Umbilical cord (tissue), 2 donors: ENCODE measurements around the gene TAF4B. TPM values are rescaled to one million over a fixed set of nuclear protein-coding genes. Genes with fewer than 3 reads are reported as not detected.
"Not testable (repeated sequence)": the region's sequence is repeated elsewhere in the genome, so short reads cannot be mapped to it uniquely, and the experiment has no call there.

Experiments
- DNase-seq: peaks from one replicate; pipeline ENCODE4 v3.0.0-alpha.2; 2015; ENCODE audit warnings: low spot score
- total RNA-seq: library from RNA; depleted of rRNA; stranded (reverse); fragments of >200 nt; gene quantifications from one replicate; pipeline ENCODE4 v1.2.3, GENCODE V29; 2014; ENCODE audit warnings: low replicate concordance; ENCODE audit not compliant: insufficient read depth

The TAF4B gene, protein sequence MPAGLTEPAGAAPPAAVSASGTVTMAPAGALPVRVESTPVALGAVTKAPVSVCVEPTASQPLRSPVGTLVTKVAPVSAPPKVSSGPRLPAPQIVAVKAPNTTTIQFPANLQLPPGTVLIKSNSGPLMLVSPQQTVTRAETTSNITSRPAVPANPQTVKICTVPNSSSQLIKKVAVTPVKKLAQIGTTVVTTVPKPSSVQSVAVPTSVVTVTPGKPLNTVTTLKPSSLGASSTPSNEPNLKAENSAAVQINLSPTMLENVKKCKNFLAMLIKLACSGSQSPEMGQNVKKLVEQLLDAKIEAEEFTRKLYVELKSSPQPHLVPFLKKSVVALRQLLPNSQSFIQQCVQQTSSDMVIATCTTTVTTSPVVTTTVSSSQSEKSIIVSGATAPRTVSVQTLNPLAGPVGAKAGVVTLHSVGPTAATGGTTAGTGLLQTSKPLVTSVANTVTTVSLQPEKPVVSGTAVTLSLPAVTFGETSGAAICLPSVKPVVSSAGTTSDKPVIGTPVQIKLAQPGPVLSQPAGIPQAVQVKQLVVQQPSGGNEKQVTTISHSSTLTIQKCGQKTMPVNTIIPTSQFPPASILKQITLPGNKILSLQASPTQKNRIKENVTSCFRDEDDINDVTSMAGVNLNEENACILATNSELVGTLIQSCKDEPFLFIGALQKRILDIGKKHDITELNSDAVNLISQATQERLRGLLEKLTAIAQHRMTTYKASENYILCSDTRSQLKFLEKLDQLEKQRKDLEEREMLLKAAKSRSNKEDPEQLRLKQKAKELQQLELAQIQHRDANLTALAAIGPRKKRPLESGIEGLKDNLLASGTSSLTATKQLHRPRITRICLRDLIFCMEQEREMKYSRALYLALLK
- 4.3 TPM for total RNA-seq

DNA sequence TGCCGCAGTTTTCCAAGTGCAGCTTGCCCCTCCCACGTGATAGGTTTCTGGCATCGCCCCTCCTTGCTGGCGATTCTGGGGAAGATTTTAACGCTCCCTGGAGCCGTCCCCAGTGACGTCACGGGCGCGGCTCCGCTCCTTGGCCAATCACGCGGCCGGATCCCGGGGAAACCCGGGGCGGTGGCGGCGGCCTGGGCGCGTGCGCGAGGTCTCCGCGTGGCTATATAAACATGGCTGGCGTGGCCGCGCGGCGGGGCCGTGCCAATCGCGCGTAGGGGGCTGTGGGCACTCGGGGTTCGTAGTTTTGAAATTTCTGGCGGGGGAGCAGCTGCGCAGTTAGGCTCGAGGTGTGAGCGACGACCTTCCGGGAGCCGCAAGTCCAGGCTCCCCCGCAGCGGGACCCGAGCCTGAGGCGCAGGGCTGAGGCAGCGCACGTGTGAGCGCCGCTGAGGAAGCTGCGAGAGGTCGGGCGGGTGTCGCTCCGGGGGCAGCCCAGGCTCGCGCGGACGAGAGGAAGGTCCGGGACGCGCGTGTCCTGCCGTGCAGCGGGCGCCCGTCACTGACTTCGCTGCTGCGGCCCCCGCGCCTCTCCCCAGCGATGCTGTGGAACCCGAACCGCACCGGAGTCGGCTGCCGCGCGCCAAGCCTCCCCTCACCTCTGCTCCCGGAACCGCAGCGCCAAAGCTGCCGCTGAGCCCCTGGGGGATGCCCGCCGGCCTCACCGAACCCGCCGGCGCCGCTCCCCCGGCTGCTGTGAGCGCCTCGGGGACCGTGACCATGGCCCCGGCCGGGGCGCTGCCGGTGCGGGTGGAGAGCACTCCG, at the start of gene TAF4B:
Gene TAF4B (plus strand): TSS at position 217 of the 822 bp plus-strand sequence. CDS start 489 bp downstream, at position 706.
- peak; percentile 94 for DNase-seq

DNA sequence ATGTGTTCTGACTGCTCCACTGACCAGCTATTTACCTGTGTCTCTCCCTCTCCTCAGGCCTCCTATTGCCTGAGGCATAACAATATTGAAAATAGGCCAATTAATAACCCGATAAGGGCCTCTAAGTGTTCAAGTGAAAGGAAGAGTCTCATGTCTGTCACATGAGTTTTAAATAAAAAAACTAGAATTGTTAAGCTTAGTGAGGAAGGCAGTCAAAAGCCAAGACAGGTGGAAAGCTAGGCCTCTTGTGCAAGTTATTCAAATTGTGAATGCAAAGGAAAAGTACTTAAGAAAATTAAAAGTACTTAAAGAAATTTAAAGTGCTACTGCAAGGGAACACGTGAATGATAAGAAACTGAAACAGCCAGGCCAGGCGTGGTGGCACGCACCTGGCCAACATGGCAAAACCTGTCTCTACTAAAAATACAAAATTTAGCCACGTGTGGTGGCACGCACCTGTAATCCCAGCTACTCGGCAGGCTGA, 44.9 kb upstream of the TAF4B start:
- no peak for DNase-seq

DNA sequence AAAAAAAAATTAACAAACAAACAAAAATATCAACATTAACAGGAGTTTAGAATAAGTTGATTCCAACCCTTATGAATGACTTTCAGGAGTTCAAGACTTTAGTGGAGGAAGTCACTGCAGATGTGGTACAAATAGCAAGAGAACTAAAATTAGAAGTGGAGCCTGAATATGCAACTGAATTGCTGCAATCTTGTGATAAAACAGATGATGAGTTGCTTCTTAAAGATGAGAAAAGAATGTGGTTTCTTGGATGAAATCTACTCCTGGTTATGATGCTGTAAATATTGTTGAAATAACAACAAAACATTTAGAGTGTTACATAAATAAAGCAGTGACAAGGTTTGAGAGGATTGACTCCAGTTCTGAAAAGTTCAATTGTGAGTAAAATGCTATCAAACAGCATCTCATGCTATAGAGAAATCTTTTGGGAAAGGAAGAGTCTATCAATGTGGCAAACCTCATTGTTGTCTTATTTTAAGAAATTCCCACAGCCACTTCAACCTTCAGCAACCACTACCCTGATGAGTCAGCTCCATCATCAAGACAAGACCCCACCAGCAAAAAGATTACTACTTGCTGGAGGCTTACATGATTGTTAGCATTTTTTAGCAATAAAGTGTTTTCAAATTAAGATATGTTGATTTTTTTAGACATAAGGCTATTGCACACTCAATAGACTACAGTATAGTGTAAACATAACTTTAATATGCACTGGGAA, 42.7 kb upstream of the TAF4B start:
- no peak for DNase-seq

DNA sequence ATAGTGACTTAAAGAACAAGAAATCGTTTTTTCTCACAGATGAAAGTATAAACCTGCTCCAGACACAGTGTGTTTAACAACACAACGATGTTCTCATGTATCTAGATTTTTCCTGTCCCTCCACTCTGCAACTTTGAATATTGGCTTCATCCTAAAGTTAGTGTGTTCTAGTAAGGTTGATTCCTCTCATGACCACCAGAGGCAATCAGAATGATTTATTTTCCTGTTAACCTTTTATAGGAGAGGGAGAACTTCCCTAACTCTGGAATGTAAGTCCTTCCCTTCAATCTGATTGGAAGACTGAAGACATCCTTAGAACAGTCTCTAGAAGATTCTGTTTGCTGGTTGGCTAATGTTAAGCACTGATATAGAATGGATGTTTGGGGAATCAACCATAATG, 41.0 kb upstream of the TAF4B start:
- DNase-seq, result no peak

DNA sequence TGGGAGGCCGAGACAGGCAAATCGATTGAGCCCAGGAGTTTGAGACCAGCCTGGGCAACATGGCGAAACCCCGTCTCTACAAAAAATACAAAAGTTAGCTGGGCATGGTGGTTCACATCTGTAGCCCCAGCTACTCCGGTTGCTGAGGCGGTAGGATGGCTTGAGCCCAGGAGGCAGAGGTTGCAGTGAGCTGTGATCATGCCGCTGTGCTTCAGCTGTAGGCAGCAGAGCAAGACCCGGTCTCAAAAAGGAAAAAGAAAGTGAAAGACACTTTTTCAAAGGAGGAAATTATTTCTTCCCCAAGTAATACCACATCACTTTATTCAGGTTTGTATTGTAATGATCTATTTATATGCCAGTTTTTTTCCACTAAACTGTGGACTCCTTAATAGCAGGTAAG, 35.7 kb upstream of the TAF4B start:
- DNase-seq, result no peak

DNA sequence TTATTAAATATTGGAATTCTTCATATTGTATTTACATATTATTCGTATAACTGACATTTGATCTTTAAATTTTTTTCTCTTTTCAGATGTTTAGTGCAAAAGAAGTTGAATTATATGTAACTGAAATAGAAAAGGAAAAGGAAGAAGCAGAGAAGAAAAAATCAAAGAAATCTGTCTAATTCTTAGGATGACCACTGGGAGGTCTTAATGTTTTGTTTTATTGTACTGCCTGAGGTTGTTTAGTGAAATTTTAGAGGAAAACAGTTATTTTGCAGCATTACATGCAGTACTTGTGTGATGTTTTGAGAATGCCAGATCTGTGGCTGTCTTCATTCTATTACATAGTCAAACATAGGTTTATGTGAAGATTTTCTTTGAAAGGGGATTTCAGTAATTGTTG, 34.0 kb upstream of the TAF4B start:
- DNase-seq, result no peak

DNA sequence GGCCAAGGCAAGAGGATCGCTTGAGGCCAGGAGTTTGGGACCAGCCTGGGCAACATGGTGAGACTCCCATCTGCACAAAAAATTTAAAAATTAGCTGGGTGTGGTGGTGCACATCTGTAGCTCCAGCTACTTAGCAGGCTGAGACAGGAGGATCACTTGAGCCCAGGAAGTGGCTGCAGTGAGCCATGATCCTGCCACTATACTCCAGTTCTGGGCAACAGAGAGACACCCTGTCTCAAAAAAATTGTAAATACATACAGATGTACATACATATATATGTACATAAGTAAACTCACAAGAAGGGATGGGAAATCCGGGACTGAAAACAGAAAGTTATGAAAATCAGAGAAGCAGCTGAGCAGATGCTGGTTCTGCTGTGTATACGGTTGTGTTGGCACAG, 29.6 kb upstream of the TAF4B start:
- no peak for DNase-seq

DNA sequence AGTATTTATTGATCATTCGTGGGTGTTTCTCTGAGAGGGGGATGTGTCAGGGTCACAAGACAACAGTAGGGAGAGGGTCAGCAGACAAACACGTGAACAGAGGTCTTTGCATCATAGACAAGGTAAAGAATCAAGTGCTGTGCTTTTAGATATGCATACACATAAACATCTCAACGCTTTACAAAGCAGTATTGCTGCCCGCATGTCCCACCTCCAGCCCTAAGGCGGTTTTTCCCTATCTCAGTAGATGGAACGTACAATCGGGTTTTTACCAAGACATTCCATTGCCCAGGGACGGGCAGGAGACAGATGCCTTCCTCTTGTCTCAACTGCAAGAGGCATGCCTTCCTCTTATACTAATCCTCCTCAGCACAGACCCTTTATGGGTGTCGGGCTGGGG, 24.2 kb upstream of the TAF4B start:
- not testable (repeated sequence) for DNase-seq

DNA sequence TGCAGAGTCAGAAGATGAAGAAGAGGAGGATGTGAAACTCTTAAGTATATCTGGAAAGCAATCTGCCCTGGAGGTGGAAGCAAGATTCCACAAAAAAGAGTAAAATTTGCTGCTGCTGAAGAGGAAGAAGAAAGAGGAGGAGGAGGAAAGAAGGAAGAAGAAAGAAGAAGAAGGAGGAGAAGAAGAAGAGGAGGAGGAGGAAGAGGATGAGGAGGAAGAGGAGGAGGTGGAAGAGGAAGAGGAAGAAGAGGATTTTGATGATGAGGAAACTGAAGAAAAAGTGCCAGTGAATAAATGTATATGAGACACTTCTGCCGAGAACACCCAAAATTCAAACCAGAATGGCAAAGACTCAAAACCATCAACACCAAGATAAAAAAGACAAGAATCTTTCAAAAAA, 20.9 kb upstream of the TAF4B start:
- no peak for DNase-seq

DNA sequence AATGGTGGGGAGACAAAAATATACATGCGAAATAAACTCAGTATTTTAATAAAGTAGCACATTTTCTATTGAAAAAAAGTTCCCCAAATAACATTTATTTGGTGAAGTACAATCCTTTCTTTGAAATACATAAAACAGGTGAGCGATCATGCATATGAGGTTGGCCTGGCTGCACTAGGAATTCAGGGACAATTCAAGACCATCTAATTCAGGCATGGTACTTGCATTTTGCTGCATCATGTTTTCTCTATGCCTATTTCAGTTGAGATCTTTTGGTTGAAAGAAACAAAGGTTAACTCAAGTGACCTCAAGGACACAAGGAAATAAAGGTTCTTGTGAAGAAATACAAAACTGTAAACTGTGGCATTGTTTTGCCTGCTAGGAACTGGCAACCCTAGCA, 19.8 kb upstream of the TAF4B start:
- DNase-seq, result no peak

DNA sequence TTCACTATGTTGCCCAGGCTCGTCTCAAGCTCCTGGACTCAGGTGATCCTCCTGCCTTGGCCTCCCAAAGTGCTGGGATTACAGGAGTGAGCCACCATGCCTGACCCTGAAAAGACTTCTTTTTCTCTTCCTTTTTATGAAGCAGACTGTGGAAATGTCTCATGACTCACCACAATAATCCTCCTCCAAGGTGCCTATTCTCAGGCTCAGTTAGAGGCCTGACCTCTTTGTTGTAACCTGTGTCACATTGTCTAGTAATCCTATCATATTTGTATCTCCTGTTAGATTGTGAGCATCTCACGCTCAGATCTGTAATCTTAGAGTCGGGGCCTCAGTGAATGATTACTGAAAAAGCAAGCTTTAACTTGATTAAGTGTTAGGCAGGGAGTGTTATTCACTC, 18.3 kb upstream of the TAF4B start:
- DNase-seq, result no peak

DNA sequence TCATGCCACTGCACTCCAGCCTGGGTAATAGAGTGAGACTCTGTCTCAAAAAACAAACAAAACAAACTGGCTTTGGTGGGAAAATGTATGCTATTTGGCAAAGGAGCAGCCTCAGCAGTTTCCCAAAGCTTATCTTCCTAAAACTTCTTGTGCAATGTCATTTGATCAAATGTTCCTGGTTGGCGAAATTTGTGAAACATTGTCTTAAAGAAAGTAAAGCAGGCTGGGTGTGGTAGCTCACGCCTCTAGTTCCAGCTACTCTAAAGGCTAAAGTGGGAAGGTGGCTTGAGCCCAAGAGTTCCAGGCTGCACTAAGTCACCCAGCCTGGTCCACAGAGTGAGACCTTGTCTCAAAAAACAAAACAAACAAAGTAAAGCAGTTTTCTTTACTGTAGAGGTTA, 17.3 kb upstream of the TAF4B start:
- no peak for DNase-seq

DNA sequence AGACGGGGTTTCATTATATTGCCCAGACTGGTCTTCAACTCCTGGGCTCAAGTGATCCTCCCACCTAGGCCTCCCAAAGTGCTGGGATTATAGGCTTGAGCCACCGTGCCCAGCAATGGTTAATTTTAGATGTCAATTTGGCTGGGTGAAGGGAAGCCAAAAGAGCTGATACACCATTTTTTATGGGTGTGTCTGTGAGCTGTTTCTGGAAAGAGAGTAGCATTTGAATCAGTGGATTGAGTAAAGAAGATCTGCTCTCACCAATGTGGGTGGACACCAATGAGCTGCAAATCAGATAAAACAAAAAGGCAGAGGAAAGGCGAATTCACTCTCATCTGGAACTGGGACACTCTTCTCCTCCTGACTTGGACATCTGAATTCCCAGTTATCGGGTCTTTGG, 16.1 kb upstream of the TAF4B start:
- DNase-seq, result no peak

DNA sequence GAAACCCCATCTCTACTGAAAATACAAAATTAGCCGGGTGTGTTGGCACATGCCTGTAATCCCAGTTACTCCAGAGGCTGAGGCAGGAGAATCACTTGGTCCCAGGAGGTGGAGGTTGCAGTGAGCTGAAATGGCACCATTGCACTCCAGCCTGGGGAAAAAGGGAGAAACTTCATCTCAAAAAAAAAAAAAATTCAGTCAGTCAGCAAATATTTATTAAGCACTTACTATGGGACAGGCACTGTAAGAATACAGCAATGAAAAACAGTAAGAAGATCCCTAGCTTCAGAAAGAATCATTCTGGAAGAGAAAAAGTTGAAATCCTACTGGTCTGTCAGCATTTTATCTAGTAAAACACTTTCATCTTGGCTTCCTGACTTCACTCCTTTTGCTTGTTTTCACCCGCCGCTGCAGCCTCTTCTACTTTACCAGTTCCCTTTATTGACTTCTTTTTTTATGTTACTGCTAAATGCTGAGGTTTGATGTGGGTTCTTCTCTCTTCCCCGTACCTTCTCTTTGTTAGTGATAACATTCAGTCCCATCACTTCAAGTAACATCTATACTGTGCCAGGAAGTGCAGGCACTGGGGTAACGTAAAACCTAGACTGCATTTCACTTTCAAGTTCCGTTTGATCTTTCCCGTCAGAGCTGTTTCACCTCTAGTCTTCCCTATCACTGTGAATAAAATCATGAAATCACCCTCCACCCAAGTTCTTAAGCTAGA, 10.8 kb upstream of the TAF4B start:
- DNase-seq, result no peak

DNA sequence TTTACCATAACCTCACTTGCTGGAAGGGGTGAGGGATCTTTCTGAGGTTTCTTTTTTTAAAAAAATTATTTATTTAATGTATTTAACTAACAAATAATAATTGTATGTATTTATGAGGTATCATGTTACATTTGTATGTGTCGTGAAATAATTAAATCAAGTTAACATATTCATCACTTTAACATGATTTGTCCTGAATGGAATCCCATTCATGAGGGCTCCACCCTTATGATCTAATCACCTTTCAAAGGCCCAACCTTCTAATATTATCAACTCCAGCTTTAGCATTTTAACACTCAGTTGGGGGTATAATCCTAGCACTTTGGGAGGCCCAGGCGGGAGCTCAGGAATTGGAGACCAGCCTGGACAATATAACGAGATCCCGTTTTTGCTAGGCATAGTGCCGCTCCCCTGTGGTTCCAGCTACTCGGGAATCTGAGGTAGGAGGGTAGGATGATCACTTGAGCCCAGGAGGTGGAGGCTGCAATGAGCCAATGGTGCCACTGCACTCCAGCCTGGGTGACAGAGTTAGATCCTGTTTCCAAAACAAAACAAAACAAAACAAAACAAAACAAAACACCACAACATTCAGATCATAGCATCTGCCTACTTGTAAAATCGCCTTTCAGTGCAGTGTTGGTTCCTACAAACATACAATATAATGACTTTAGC, 1.1 kb upstream of the TAF4B start:
- no peak for DNase-seq

DNA sequence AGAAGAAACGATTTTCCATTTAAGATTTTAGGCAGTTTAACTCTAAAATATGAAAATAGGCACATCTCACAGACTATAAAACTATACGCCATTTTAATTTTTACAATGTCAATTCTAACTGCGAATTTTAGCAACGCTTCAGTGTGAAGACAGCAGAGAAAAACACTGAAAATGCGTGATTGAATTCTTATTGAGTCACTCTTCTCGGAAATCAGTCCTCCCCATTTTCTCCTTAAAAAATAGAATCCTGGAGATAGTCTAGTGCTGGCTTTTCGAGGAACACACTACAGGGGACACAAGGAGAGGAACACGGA, 373 bp upstream of the TAF4B start:
- DNase-seq, result no peak

DNA sequence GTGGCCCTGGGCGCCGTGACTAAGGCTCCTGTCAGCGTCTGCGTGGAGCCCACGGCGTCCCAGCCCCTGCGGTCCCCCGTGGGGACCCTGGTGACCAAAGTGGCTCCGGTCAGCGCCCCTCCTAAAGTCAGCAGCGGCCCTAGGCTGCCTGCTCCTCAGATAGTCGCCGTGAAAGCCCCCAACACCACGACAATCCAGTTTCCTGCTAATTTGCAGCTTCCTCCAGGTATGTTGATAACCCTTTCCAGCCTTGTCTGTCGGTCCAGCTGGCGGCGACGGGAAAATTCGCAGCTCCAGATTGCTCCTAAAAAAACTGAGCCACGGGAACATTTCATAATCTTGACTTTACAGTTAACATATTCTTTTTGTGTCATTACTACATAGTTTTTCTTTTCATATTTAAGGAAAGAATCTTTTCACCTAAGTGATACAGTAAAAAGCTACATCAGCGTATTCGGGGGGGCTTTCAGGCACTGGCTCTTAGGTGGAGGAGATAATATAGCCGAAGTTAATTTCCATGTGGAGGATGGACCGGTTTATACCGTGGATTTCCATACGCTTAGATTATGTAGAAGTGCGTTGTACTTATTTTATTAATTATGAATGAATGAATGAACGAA, 916 bp downstream of the TAF4B start:
- DNase-seq, result no peak

DNA sequence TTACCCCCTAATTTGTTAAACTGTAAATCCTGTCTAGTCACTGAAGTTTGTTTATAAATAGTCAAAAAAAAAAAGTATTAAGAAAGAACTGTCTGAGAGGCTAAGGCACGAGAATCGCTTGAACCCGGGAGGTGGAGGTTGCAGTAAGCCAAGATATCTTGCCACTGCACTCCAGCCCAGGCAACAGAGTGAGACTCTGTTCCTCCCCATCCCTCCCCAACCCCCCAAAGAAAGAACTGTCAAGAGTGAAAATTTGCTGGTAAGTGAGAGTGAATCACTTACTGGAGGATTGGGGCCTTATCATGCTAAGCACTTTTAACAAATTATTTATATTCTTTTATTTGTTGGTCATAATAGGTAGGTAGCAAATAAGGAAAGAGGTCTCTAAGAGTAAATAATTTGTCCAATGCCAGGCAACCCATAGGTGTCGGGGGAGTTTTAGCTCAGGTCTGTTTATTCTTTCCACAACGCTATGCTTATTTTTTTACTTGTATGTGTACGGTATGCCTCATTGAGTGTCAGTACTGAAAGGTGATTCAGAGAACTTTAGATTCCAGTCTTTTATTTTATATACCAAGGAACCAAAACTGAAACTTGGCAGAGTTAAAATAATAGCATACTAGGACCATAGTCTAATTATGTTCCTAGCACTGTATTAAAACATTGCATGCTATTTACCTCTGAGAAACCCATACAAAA, 2.5 kb downstream of the TAF4B start:
- DNase-seq, result no peak

DNA sequence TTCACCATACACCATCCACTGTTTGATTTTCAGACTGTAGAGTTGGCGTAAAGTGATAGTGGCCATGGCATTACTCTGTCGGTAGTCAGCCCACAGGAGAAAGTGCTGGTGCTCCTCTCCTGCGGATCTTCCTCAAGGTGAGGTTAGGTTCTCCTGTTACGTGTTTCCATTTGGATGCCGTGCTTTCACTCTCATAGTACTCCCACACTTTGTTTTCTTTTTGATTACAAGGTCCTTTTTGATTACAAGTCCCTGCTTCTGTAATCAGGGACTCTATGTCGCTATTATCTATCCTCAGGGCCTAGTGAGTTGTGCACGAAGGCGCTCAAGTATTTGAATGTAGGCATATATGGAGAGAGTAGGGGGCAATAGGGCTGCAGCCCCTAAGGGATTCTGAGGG, 4.3 kb downstream of the TAF4B start:
- DNase-seq, result no peak
